Spleen (tissue), 11 donors: ENCODE data around the gene NINJ1. TPM values are rescaled to one million over a fixed set of nuclear protein-coding genes. Genes with fewer than 3 reads are reported as not detected.
A peak's percentile ranks its signal among the peaks of the same experiment; 100 is the strongest.

ENCODE experiments used
- DNase-seq: peaks from one replicate; pipeline ENCODE4 v3.0.0-alpha.2; 2020
- H3K27ac ChIP-seq, 8 donors: fragments of 200-600 bp; sonication (generic) in 7 of 8; 1 replicate in 4 of 8; 2 replicates in 4 of 8; pipeline versions ENCODE4 v1.5.0 to v1.8.0; 2016 to 2021; ENCODE audit warnings: inconsistent platforms in 4 of 8, mild to moderate bottlenecking in 4 of 8, moderate library complexity in 1 of 8
- H3K27me3 ChIP-seq, 7 donors: fragments of 200-600 bp; sonication (generic) in 6 of 7; replicated peaks in 1 of 7; 1 replicate in 4 of 7; 2 replicates in 3 of 7; pipeline versions ENCODE4 v1.5.0 to v1.8.0; 2016 to 2021; ENCODE audit warnings: inconsistent platforms in 3 of 7, mild to moderate bottlenecking in 1 of 7
- H3K36me3 ChIP-seq, 6 donors: fragments of 200-600 bp; sonication (generic) in 5 of 6; 1 replicate in 4 of 6; 2 replicates in 2 of 6; pipeline versions ENCODE4 v1.5.0 to v1.8.0; 2016 to 2021; ENCODE audit warnings: inconsistent platforms in 2 of 6
- H3K4me1 ChIP-seq, 6 donors: fragments of 200-600 bp; sonication (generic) in 5 of 6; 1 replicate in 3 of 6; 2 replicates in 3 of 6; pipeline versions ENCODE4 v1.5.0 to v1.8.0; 2016 to 2021; ENCODE audit warnings: inconsistent platforms in 3 of 6
- H3K4me3 ChIP-seq, 8 donors: fragments of 200-600 bp; sonication (generic) in 7 of 8; 1 replicate in 4 of 8; 2 replicates in 4 of 8; pipeline versions ENCODE4 v1.5.0 to v1.8.0; 2016 to 2021; ENCODE audit warnings: inconsistent platforms in 4 of 8, mild to moderate bottlenecking in 4 of 8, moderate library complexity in 2 of 8
- H3K9me3 ChIP-seq, 8 donors: fragments of 200-600 bp; sonication (generic) in 7 of 8; 1 replicate in 4 of 8; 2 replicates in 4 of 8; pipeline versions ENCODE4 v1.5.0 to v1.8.0; 2016 to 2021; ENCODE audit warnings: inconsistent platforms in 4 of 8
- CTCF ChIP-seq, 11 experiments: fragments of 200-600 bp in 7 of 11; fragments of 450-650 bp in 4 of 11; sonication (generic) in 4 of 11; IDR thresholded peaks in 8 of 11; conservative IDR thresholded peaks in 3 of 11; 1 replicate in 7 of 11; 2 replicates in 4 of 11; pipeline versions ENCODE4 v1.4.0 to v1.8.0; 2016 to 2021; ENCODE audit warnings: antibody characterized with exemption in 11 of 11, inconsistent platforms in 4 of 11, mild to moderate bottlenecking in 1 of 11
- POLR2A ChIP-seq, 3 donors: fragments of 450-650 bp; IDR thresholded peaks; one replicate each; pipeline ENCODE4 v1.5.1; 2017; ENCODE audit warnings: antibody characterized with exemption in 3 of 3, mild to moderate bottlenecking in 1 of 3
- POLR2AphosphoS5 ChIP-seq, 3 donors: sonication (generic); formaldehyde crosslinking; IDR thresholded peaks; one replicate each; pipeline ENCODE4 v1.5.1; 2017; ENCODE audit warnings: antibody characterized with exemption in 3 of 3
- WGBS, 5 donors: extraction: QIAGEN DNeasy Blood & Tissue Kit in 3 of 5; methylation state at CpG; one replicate each; pipeline versions ENCODE4 v1.1.5 to v1.1.7; 2013 to 2018; 5-methylcytosine and 5-hydroxymethylcytosine counted together
- intact Hi-C: fragments of 100-400 bp; cut with DNase I; formaldehyde crosslinking; loops from one replicate; pipeline ENCODE4 v1.15.0; 2023; ENCODE audit warnings: low total_unique reads
- polyA plus RNA-seq, 3 donors: library from polyadenylated mRNA; stranded (reverse); fragments of 200-250 nt; gene quantifications; one replicate each; pipeline ENCODE4 v1.2.1, GENCODE V29; 2013
- total RNA-seq, 7 donors: library from RNA; depleted of rRNA in 3 of 7; stranded (reverse); fragments of >200 nt in 3 of 7; fragmentation: NEBNext Ultra II Directional in 4 of 7; extraction: Animal tissue kit (Norgen Biotek cat#: 25700) in 4 of 7; gene quantifications; one replicate each; pipeline versions ENCODE4 v1.1.0 to v1.2.1, GENCODE V29; 2016 to 2021
- donor health status: healthy with polysubstance abuse.
- donor health status: DM: no; HTN: no; CAD: no; lungs with moderate emphysema.
- donor health status: DM: no; HTN: no; CAD: no.
- donor health status: Bipolar disorder and iron deficiency.
- donor health status: healthy.
- donor health status: DM: no; HTN: no; CAD: no.
- donor health status: DM: yes; HTN: yes; CAD: no.

Gene NINJ1
- total and polyA plus RNA-seq, 10 donors = 26.5 to 142 (median 104) TPM

- H3K4me3 ChIP-seq = no peak overlapping the region
- peaks cover 8 to 53% (median 36%) of the 10 kb centered on the region in 6 donors for H3K4me1 ChIP-seq
- H3K9me3 ChIP-seq = peaks cover 0 to 5% (median 1%) of the 10 kb centered on the region in 8 donors
- 32 to 54% (median 47%) methylated on average over 5 to 7 of the region's 7 CpGs for WGBS, 5 donors
- H3K27me3 ChIP-seq = no peaks in the 10 kb centered on the region
- no peaks in the 10 kb centered on the region for H3K36me3 ChIP-seq
- intact Hi-C loops = no loop called here
- H3K27ac ChIP-seq = peak overlapping the region in 3 of 8 donors; percentile 10 to 52 (median 21)
- peak; percentile 82 for DNase-seq
- TF ChIP-seq POLR2A (IDR thresholded peaks at IDR 0.05) (no peak), POLR2AphosphoS5 (IDR thresholded peaks at IDR 0.05) (peak; percentile 51 to 78 (median 67))
Observed at GRCh38 chr9:93138171-93138764, 4.2 kb upstream of the NINJ1 start.

GRCh38 chr9:93137362-93137761, 3.3 kb upstream of the NINJ1 start:
- Histone ChIP-seq H3K9me3 (peaks cover 0 to 5% (median 1%) of the 10 kb centered on the region in 8 donors), H3K4me1 (peaks cover 15 to 57% (median 41%) of the 10 kb centered on the region in 6 donors), H3K27me3 (no peaks in the 10 kb centered on the region), H3K27ac (no peak overlapping the region), H3K36me3 (no peaks in the 10 kb centered on the region), H3K4me3 (no peak overlapping the region)
- intact Hi-C loops = no loop called here
- DNase-seq = no peak
- 84 to 93% (median 89%) methylated on average over 6 to 11 of the region's 11 CpGs for WGBS, 5 donors
- TF ChIP-seq POLR2AphosphoS5 (IDR thresholded peaks at IDR 0.05) (no peak), CTCF (IDR thresholded peaks at IDR 0.05 in 8 of 11, conservative IDR thresholded peaks at IDR 0.05 in 3 of 11) (no peak), POLR2A (IDR thresholded peaks at IDR 0.05) (no peak)

DNA sequence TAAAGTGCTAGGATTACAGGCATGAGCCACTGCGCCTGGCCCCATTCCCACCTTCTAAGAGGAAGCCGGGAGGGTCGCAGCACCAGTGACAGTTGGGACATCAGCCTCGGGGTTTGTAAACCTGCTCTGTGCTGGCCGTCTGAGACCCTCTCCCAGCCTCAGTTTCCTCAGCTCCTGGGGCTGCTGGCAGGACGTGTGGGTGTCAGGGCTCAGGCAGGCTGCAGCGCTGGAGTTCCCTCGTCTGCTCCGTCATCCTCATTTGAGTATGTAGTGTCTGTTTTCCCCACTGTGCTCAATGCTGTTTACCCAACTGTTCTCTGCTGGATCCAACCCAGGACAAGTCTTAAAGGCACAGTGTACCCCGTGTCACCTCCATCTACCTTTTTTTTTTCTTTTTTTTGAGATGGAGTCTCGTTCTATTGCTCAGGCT, 2.0 kb upstream of the NINJ1 start:
- H3K27me3 ChIP-seq = no peaks in the 10 kb centered on the region
- TF ChIP-seq CTCF (IDR thresholded peaks at IDR 0.05 in 8 of 11, conservative IDR thresholded peaks at IDR 0.05 in 3 of 11) = no peak
- TF ChIP-seq POLR2A (IDR thresholded peaks at IDR 0.05) = no peak
- H3K4me1 ChIP-seq = peaks cover 29 to 70% (median 54%) of the 10 kb centered on the region in 6 donors
- H3K4me3 ChIP-seq = no peak overlapping the region
- H3K27ac ChIP-seq = no peak overlapping the region
- no peaks in the 10 kb centered on the region for H3K36me3 ChIP-seq
- intact Hi-C loops = no loop called here
- 62 to 72% (median 65%) methylated on average over 7 to 11 of the region's 11 CpGs for WGBS, 5 donors
- peaks cover 0 to 5% (median 1%) of the 10 kb centered on the region in 8 donors for H3K9me3 ChIP-seq
- peak; percentile 73 for DNase-seq

DNA sequence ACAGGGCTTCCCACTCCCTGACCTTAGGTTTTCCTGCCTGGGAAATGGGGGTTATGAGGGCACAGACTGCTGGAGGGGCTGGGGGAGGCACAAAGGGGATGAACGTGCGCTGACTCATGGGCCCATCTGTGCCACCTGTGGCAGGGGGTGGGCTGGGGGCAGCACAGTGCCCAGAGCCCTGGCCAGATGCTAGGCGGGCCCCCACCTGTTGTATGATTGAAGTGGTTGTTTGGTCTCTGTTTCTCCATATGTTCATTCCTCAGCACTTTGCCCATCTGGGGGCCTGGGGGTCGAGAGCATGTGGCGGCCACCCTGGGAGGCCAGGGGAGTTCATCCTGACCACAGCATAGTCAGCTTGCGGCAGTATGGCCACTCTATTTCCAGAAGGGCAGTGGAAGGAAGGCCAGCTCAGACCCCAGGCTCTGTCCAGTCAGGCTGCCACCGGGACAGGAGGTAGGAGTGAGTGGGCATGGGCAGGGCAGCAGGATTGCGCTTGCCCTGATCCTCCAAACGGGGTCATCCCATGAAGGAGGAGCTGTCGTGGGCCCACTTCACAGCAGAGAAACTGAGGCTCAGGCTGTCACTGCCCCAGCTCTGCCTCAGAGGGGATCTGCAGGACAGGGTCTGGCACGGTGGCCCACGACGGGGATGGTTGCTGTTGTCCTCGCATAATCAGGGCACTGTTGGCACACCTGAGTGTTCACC, 841 bp upstream of the NINJ1 start:
- peaks cover 0 to 5% (median 1%) of the 10 kb centered on the region in 8 donors for H3K9me3 ChIP-seq
- H3K27me3 ChIP-seq = no peaks in the 10 kb centered on the region
- intact Hi-C loops = no loop called here
- peaks cover 39 to 82% (median 66%) of the 10 kb centered on the region in 6 donors for H3K4me1 ChIP-seq
- peaks cover 0 to 6% (median 0%) of the 10 kb centered on the region in 6 donors for H3K36me3 ChIP-seq
- WGBS, 5 donors = 45 to 73% (median 70%) methylated on average over 5 to 14 of the region's 14 CpGs
- TF ChIP-seq CTCF (IDR thresholded peaks at IDR 0.05 in 8 of 11, conservative IDR thresholded peaks at IDR 0.05 in 3 of 11) (peak in 1 of 11 experiments; percentile 4), POLR2A (IDR thresholded peaks at IDR 0.05) (no peak)
- peak; percentile 81 for DNase-seq
- peak overlapping the region; percentile 86 to 98 (median 92) for H3K27ac ChIP-seq
- peak overlapping the region; percentile 54 to 97 (median 80) for H3K4me3 ChIP-seq
